Embryonic facial prominence (tissue), 1 donor: Measurements from ENCODE around the gene MINDY3.
"Not testable (repeated sequence)": the region's sequence is repeated elsewhere in the genome, so short reads cannot be mapped to it uniquely, and the experiment has no call there.

Experiments
- DNase-seq: peaks from one replicate; pipeline ENCODE4 v3.0.0-alpha.2; 2016; ENCODE audit errors: extremely low spot score

MINDY3 gene

DNA sequence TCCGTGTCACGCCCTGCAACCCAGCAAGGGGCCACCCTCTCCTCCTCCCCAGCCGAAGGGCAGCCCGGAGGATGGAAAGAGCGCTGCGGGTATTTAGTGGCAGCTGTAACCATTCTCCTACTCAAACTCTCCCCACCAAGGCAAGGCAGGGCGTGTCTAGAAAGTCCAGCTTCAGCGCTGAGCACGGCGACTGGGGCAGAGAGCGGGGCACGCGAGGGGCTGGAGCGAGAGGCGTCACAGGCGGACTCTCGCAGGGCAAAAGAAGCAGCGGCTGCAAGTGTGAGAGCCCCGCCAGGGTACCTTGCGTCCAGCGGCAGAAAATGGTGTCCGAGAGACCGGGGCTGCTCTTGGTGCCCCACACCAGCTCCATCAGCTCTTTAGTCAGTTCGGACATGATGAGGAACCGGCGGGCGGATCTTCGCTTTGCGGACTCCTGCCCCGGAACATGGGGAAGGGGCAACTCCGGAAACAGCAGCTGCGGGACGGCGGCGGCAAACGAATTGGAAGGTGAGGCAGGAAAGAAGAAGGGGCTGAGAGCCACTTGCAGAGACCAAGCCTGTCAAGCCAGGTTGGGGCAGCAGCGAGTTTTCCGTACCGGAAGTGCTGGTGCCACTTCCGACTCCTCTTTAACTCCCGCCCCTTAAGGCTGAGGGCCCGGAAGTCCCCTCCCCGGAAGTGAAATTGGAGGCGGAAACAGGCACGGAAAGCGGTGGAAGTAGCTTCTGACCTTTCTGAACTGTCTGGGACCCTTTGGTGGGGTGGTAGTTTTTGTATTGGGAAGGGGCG lies at the start of gene MINDY3:
Gene MINDY3 (minus strand): TSS at position 602 of the 786 bp plus-strand sequence. CDS start 208 bp downstream, at position 394.
- DNase-seq, result peak; percentile 80

DNA sequence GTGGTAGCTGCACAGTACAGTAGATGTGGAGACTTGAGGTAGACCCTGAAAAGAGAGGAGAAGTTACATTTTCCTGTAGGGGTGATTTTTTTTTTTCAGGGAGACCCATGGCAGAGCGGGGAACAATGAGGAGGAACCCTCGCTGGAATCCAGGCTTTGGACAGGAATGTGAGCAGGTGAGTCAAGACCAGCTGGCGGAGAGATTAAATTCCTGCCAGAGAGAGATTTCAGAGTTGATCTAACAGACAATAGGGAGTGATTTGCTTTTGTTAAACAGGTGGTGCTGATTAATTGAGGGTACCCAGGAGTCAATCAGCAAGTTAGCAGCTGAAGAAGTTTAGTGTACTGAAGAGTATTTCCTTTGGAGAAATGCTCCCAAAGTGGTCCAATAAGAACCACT lies 41.6 kb upstream of the MINDY3 start:
- DNase-seq, result no peak

DNA sequence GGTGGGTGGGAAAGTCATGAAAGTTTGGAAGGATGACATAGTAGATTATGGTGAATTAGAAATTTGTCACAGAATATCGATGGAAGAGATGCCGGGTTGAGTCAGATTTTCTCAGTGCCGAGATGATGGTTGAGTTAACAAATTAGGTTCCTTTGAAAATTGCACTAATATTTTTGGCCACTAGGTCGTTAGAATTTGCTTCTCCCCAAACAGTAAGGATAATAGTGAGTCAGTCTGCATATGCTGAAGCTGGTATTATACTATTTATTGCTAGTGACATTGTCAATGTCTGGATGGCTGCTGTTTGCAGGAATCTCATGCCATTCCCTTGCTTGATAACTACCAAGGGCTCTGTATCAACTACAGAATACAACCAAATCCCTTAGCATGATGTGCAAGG lies 37.7 kb upstream of the MINDY3 start:
- DNase-seq, result no peak

DNA sequence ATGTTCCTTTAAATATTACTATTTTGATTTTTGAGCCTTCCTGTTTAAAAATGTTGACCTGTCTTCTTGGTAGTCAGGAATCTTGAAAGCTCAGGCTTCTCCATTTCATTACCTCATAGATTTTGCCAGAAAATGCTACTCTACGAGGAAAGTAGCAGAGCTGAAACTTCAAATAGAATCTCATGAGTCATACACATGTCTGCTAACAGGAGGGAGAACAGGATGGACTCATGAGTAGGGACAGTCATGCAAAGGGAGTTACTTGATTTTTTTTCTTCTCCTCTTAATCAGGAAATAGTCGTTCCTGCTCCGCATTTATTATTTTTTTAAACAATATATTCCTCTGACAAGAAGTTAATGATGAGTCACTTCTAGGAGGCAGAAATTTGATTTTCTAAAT lies 37.0 kb upstream of the MINDY3 start:
- DNase-seq, result no peak

DNA sequence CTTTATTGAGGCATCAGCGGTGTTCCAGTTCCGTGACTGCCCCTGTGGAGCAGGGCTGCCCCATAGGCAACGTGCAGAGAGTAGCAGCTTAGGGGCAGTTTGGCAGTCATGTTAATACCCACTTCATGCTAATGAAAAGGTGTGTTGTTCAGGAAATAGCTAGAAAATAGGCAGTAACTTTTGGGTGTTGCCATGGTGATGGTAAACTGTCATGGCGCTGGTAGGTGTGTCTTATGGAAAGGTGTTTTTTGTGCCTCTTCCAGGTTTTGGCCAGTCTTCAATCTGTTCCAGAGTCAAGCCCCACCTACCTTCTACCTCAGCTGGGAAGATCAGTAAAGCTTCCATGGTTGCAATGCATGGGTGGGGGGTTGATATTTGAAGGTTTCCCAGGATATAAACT lies 36.3 kb upstream of the MINDY3 start:
- no peak for DNase-seq

DNA sequence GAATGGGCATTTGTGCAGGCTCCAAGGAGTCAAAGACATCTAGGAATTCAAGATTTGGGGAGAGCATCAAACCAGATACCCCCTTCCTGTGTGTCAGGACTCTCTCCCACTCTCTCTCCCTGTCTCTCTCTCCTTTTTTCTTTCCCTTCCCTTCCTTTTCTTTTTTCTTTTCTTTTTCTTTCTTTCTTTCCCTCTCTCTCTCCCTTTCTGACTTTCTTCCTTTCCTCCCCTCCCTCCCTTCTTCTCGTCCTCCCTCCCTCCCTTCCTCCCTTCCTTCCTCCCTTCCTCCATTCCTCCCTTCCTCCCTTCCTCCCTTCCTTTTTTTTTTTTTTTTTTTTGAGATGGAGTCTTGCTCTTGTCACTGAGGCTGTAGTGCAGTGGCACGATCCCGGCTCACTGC lies 24.1 kb upstream of the MINDY3 start:
- no peak for DNase-seq

DNA sequence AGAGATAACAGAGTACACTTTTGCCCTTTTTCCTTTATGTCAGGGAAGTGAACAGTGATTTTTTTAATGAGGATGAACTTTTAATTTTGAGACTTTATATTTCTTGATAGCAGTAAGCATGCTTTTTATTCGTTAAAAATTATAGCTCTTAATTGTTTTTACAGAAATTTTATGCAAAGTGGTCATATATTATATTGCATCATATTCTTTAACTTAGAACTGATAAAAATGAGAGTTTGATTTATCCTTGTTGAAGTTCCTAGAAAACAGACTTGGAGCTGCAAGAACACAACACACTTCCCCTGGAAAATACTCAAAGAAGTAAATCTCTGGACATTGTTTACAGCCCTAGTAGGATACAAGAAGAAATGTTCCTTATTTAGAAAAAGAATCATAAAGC lies 21.2 kb upstream of the MINDY3 start:
- no peak for DNase-seq

DNA sequence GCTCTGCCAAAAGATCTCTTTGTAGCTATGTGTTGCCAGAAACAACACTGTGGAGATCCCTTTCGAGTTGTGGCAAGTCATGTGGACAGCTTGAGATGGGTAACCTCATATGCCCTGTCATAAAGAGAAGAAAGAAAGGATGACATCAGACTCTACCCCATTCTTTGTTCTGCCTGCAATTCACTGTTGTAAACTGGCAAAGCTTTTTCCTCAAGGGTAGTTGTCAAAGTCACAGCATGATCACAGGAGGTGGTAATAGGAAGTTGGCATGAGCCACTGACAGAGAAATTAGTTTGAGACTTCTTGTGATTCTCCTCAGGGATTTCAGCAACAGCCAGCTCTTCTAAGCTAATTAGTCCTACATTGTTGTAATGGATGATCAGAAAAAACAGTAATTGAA lies 19.4 kb upstream of the MINDY3 start:
- no peak for DNase-seq

DNA sequence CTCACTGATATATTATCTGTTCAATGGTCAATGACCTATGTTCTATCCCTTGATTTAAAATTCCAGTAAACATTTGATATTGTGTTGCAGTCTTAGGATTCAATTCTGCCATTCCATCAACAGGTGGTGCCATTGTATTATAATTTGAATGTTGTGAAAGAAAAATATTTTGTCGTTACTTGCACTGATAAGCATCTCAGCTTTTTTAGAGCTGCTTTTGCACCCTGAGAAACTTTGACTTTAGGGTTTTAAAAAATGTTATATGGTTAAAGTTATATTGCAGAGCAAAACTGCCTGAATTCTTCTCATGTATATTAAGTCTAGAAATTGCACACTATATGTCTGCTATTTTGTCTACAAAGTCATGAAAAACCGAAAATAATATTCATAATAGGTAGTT lies 18.8 kb upstream of the MINDY3 start:
- DNase-seq, result no peak

DNA sequence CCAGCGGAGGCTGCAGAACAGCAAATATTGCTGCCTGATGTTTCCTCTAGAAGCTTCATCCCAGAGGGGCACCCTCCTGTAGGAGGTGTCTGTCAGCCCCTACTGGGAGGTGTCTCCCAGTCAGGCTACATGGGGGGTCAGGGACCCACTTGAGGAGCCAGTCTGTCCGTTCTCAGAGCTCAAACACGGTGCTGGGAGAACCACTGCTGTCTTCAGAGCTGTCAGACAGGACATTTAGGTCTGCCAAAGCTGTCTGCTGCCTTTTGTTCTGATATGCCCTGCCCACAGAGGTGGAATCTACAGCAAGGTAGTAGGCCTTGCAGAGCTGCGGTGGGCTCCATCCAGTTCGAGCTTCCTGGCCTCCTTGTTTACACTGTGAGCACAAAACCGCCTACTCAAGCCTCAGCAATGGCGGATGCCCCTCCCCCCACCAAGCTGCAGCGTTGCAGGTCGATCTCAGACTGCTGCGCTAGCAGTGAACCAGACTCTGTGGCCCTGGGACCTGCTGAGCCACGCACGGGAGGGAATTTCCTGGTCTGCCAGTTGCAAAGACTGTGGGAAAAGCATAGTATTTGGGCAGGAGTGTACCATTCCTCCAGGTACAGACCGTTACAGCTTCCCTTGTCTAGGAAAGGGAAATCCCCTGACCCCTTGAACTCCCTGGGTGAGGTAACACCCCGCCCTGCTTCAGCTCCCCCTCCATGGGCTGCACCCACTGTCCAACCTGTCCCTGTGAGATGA lies 17.7 kb upstream of the MINDY3 start:
- DNase-seq, result no peak

DNA sequence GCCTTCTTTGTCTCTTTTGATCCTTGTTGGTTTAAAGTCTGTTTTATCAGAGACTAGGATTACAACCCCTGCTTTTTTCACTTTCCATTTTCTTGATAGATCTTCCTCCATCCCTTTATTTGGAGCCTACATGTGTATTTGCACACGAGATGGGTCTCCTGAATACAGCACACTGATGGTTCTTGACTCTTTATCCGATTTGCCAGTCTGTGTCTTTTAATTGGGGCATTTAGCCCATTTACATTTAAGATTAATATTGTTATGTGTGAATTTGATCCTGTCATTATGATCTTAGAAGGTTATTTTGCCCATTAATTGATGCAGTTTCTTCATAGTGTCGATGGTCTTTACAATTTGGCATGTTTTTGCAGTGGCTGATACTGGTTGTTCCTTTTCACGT lies 16.0 kb upstream of the MINDY3 start:
- not testable (repeated sequence) for DNase-seq

DNA sequence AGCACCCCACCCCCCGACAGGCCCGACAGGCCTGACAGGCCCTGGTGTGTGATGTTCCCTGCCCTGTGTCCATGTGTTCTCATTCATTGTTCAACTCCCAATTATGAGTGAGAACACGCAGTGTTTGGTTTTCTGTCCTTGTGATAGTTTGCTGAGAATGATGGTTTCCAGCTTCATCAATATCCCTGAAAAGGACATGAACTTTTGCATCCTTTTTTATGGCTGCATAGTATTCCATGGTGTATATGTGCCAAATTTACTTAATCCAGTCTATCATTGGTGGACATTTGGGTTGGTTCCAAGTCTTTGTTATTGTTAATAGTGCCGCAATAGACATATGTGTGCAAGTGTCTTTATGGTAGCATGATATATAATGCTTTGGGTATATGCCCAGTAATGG lies 12.3 kb upstream of the MINDY3 start:
- not testable (repeated sequence) for DNase-seq

DNA sequence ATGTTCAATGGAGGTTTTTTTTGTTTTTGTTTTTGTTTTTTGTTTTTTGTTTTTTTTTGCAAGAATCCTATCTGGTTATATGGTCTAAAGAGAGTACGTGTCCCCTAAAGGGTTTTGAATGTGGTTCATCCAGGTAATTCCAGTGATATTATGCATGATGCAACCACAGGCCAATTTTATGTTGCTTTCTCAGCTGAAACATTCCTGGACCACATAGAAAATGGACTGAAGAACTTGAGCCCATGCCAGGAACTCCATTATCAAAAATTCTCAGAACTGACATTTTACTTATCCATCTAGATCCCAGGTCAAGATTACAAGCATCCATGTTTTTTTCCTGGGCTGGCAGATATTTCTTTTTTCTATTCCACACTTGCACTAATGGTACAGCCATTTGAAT lies 11.5 kb upstream of the MINDY3 start:
- DNase-seq, result no peak

DNA sequence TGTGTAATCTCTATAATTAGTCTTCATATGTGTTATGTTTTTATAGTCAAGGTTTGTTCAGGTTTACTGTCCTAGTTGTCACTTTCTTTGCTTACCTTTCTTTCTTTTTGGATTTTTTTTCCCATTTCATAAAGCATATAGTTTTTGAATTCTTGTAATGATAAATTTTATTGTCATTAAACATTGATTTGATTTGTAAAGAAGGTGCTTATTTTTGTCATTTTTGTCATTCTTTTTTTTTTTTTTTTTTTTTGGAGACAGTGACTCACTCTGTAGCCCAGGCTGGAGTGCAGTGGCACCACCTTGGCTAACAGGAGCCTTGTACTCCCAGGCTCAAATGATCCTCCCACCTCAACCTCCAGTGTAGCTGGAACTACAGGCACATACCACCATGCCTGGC lies 9.6 kb upstream of the MINDY3 start:
- no peak for DNase-seq

DNA sequence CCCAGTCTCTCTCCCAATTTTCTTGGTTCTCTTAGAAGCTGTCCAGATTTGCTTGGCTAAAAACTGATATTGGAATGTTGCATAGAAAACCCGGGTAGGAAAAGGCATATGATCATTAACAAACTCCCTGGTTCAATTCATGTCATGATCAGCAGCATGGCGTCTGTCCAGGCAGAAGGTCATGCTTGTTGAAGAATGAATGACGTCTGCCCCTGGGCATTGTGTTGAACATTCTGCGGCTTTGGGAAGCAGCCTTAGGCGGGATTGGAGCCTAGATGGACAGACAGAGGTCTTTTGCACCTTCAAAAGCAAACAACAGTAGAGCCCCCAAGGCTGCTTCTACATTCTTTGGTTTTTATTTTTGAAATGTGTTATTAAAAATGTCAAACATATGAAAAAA lies 7.7 kb upstream of the MINDY3 start:
- DNase-seq, result no peak

DNA sequence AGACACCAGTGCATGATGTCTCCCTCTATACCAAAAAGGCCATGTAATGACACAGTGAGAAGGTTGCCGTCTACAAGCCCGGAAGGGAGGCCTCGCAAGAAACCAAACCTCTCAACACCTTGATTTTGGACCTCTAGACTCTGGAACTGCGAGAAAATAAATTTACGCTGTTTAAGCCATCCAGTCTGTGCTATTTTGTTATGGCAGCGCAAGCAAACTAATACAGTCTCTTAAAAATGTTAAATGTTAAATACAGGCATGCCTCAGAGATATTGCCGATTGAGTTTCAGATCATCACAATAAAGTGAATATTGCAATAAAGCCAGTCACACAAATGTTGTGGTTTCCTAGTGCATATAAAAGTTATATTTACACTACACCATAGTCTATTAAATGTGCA lies 5.0 kb upstream of the MINDY3 start:
- DNase-seq, result no peak

DNA sequence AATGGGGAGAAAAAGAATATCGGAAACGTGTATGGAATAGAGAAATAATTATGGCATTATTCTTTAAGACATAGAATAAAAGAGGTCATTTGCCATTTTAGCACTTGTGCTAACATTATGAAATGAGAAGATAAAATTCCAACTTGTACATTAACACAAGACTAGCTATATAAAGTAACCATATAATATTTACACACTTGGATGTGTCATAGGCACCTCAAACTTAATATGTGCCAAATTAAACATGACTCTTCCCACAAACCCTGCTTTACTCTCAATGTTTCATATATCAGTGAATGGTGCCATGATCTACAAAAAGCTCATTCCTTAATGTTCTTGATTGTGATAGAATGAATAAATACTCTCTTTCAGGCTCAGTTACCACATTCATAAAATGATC lies 4.1 kb upstream of the MINDY3 start:
- no peak for DNase-seq

DNA sequence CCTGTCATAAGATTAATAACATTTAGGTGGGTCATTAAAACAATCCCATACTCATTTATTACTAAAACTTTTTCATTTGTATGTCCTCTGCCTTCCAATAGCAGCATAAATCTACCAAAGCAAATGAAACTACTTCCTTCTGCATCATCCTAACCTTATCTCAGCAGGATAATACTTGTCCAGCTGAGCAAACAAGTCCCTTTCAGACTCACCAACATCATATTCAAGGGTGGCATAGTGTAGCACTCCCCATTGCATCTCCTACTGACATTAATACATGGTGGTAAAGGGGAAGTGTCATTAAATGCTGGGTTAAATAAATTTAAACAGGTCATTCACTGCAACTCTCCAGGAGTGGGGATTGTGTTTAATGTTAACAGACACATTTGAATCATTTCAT lies 3.4 kb upstream of the MINDY3 start:
- no peak for DNase-seq

DNA sequence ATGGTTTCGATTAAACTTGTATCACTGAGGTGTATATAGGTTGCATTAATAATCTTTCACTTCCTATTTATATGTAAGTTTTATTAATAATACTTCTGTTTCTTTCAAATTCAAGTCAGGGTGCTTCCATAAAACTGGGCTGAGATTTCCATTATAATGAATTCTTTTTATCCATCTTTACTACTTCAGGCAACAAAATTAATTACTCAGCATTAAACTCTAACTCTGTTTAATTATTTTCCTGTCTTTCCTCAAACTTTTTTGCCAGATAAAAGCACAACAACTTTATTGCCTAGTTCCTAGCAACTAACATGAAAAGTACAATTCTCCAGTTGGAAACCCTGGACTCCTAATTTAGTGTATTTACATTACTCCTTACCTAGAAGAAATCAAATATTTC lies 3.0 kb upstream of the MINDY3 start:
- no peak for DNase-seq

DNA sequence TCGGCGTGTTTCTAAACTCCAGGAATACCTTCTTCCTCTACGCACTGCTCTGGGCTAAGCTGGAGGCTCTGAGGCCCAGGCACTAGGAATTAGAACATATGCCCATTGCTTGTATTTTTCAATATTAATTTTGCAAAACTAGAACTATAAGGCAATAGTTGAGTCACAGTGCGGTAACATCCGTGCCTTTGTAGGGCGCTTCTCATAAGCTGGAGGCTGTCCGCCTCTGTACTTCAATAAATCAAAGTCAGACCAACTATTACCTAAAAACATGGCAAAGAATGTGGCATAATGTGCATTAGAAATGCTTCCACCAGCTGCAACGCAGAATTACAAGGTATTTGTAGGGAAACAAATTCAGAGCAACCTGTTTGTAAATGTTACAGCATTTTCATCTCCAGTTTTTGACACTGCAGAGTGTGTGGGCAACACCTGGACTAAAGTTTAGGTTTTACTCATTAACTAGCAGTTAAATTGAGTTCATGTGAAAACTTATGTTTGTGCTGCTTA lies 440 bp upstream of the MINDY3 start:
- DNase-seq, result no peak

DNA sequence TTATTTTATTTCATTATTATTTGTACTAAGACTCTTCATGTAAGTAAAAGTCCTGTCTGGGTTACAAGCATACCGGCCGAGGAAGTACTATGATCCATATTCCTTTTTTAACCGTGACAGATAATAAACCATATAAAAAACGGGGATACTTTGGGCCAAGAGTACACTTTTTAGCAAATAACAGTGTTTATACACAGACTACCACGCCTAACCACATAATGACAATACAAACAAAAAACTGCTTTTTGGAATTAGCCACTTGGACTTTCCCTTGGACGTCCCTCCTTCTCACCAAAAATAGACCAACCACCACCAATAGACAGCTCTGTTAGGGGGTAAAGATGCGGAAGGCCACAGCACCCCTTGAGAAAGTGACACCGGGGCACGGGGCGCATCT lies 800 bp downstream of the MINDY3 start:
- no peak for DNase-seq

DNA sequence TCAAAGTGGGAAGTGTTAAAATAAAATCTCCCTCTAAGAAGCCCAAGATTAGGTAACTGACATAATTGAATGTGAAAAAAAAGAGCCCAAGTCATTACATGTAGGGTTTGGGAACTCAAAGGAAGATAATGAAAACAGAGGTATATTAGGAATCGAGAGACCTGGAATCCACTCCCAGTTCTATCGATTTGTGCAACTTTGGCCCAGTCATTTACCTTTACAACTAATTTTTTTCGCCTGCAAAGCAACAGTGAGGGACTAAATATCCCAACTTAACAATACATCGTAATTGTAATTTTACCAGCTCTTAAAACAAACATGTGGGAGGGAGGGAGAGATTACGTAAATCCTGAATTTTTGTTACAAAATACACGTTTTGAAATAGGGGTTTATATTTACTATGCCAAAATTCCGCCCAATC lies 1.4 kb downstream of the MINDY3 start:
- no peak for DNase-seq

DNA sequence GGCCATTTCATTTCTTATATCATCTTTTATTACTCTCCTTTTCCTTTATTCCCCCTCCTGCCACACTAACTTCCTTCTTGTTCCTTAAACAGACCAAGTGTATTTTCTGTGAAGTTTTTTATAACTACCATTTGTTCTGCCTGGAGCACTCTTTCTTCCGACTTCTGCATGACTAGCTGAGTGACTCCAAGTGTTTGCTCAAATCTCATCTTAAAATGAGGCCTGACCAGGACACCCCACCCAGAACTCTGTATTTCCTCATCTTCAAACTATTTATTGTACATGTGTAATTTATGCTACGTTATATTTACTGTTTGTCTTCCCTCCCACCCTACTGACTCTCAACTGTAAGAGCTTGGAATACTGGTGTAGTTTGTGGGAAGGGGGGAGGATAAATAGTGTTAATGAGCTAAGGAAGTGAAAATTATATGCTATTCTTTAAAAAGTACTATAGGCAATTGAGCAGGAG lies 3.2 kb downstream of the MINDY3 start:
- DNase-seq, result no peak
